Sigmoid colon (tissue), 7 donors: Measurements from ENCODE around the gene DIP2C. TPM values are rescaled to one million over a fixed set of nuclear protein-coding genes. Genes with fewer than 3 reads are reported as not detected.

Experiments used
- DNase-seq: peaks from one replicate; pipeline ENCODE4 v3.0.0-alpha.2; 2019
- H3K27ac ChIP-seq, 4 donors: fragments of 200-600 bp; sonication (generic); one replicate each; pipeline ENCODE4 v1.5.1; 2016 to 2019; ENCODE audit warnings: mild to moderate bottlenecking in 1 of 4
- H3K27me3 ChIP-seq, 3 donors: fragments of 200-600 bp; sonication (generic); one replicate each; pipeline ENCODE4 v1.5.1; 2019; ENCODE audit warnings: mild to moderate bottlenecking in 1 of 3
- H3K36me3 ChIP-seq, 4 donors: fragments of 200-600 bp; sonication (generic); one replicate each; pipeline ENCODE4 v1.5.1; 2016 to 2019
- H3K4me1 ChIP-seq, 4 donors: fragments of 200-600 bp; sonication (generic); one replicate each; pipeline ENCODE4 v1.5.1; 2017 to 2019
- H3K4me3 ChIP-seq, 4 donors: fragments of 200-600 bp; sonication (generic); one replicate each; pipeline ENCODE4 v1.5.1; 2017 to 2019; ENCODE audit warnings: mild to moderate bottlenecking in 2 of 4, moderate library complexity in 1 of 4
- H3K9me3 ChIP-seq, 4 donors: fragments of 200-600 bp in 3 of 4; sonication (generic) in 3 of 4; one replicate each; pipeline versions ENCODE4 v1.5.1 to v1.6.1; 2013 to 2019
- CTCF ChIP-seq, 4 experiments: fragments of 450-650 bp in 3 of 4; fragments of 200-600 bp in 1 of 4; IDR thresholded peaks; one replicate each; pipeline ENCODE4 v1.5.1; 2016 to 2019; ENCODE audit warnings: antibody characterized with exemption in 4 of 4, mild to moderate bottlenecking in 3 of 4, moderate library complexity in 2 of 4
- EP300 ChIP-seq, 4 donors: sonication (generic); formaldehyde crosslinking; IDR thresholded peaks; one replicate each; pipeline ENCODE4 v1.6.1; 2017; ENCODE audit warnings: antibody characterized with exemption in 4 of 4
- POLR2A ChIP-seq, 2 donors: fragments of 450-650 bp; IDR thresholded peaks; one replicate each; pipeline ENCODE4 v1.6.1; 2016; ENCODE audit warnings: antibody characterized with exemption in 2 of 2, mild to moderate bottlenecking in 2 of 2, moderate library complexity in 2 of 2
- POLR2AphosphoS5 ChIP-seq, 4 donors: sonication (generic); formaldehyde crosslinking; IDR thresholded peaks; one replicate each; pipeline ENCODE4 v1.6.1; 2017; ENCODE audit warnings: antibody characterized with exemption in 4 of 4
- WGBS, 2 donors: extraction: QIAGEN DNeasy Blood & Tissue Kit; methylation state at CpG; one replicate each; pipeline ENCODE4 v1.1.7; 2013; 5-methylcytosine and 5-hydroxymethylcytosine counted together
- intact Hi-C: fragments of 100-400 bp; cut with DNase I; formaldehyde crosslinking; loops from one replicate; pipeline ENCODE4 v1.15.1; 2023
- polyA plus RNA-seq, 3 donors: library from polyadenylated mRNA; stranded (reverse); fragments of 200-250 nt; gene quantifications; one replicate each; pipeline ENCODE4 v1.2.3, GENCODE V29; 2013
- total RNA-seq, 4 donors: library from RNA; depleted of rRNA; stranded (reverse); fragments of >200 nt; gene quantifications; one replicate each; pipeline ENCODE4 v1.1.0, GENCODE V29; 2016
- donor health status: healthy with polysubstance abuse.
- donor health status: Bipolar disorder and iron deficiency.
- donor health status: healthy.

The DIP2C gene
- total and polyA plus RNA-seq, 7 donors: 1.8 to 67.9 (median 42.1) TPM

GRCh38 chr10:366186-366585 is 323.3 kb downstream of the DIP2C start:
- DNase-seq: no peak
- TF ChIP-seq CTCF (IDR thresholded peaks at IDR 0.05) (no peak), POLR2A (IDR thresholded peaks at IDR 0.05) (no peak), EP300 (IDR thresholded peaks at IDR 0.05) (no peak), POLR2AphosphoS5 (IDR thresholded peaks at IDR 0.05) (no peak)
- WGBS, 2 donors: 94% methylated on average over 12 of the region's 12 CpGs
- Histone ChIP-seq H3K4me1 (peaks cover 0 to 36% (median 23%) of the 10 kb centered on the region in 4 donors), H3K36me3 (peaks cover 38 to 79% (median 49%) of the 10 kb centered on the region in 4 donors), H3K9me3 (no peaks in the 10 kb centered on the region), H3K4me3 (no peak overlapping the region), H3K27ac (no peak overlapping the region), H3K27me3 (no peaks in the 10 kb centered on the region)
- intact Hi-C loops: no loop called here

- TF ChIP-seq POLR2A (IDR thresholded peaks at IDR 0.05) (no peak), POLR2AphosphoS5 (IDR thresholded peaks at IDR 0.05) (no peak), EP300 (IDR thresholded peaks at IDR 0.05) (no peak), CTCF (IDR thresholded peaks at IDR 0.05) (no peak)
- Histone ChIP-seq H3K4me3 (no peak overlapping the region), H3K4me1 (peaks cover 0 to 19% (median 9%) of the 10 kb centered on the region in 4 donors), H3K27me3 (no peaks in the 10 kb centered on the region), H3K27ac (no peak overlapping the region), H3K36me3 (peaks cover 43 to 97% (median 60%) of the 10 kb centered on the region in 4 donors), H3K9me3 (no peaks in the 10 kb centered on the region)
- intact Hi-C loops: no loop called here
- peak; percentile 57 for DNase-seq
- WGBS, 2 donors: 94 to 97% methylated on average over 24 of the region's 24 CpGs
Observed at GRCh38 chr10:364267-364775, 325.1 kb downstream of the DIP2C start.

- H3K36me3 ChIP-seq: peaks cover 31 to 92% (median 54%) of the 10 kb centered on the region in 4 donors
- no peak for TF ChIP-seq POLR2A (IDR thresholded peaks at IDR 0.05)
- TF ChIP-seq CTCF (IDR thresholded peaks at IDR 0.05): no peak
- no peak for TF ChIP-seq EP300 (IDR thresholded peaks at IDR 0.05)
- TF ChIP-seq POLR2AphosphoS5 (IDR thresholded peaks at IDR 0.05): no peak
- 96 to 97% methylated on average over 24 of the region's 24 CpGs for WGBS, 2 donors
- peak; percentile 54 for DNase-seq
- no peak overlapping the region for H3K4me3 ChIP-seq
- H3K27ac ChIP-seq: no peak overlapping the region
- intact Hi-C loops: no loop called here
- H3K4me1 ChIP-seq: peaks cover 0 to 7% (median 0%) of the 10 kb centered on the region in 4 donors
- H3K9me3 ChIP-seq: no peaks in the 10 kb centered on the region
- no peaks in the 10 kb centered on the region for H3K27me3 ChIP-seq
Observed at GRCh38 chr10:363152-363551, 326.3 kb downstream of the DIP2C start.

GRCh38 chr10:361203-362081 is 328.0 kb downstream of the DIP2C start:
- Histone ChIP-seq H3K27ac (peak overlapping the region in 1 of 4 donors; percentile 38), H3K36me3 (peaks cover 39 to 94% (median 62%) of the 10 kb centered on the region in 4 donors)

More at GRCh38 chr10:361203-362081, 328.0 kb downstream of the DIP2C start:
- H3K9me3 ChIP-seq: no peaks in the 10 kb centered on the region
- 81 to 91% methylated on average over 23 of the region's 23 CpGs for WGBS, 2 donors
- peak; percentile 57 for DNase-seq
- no peak for TF ChIP-seq EP300 (IDR thresholded peaks at IDR 0.05)
- TF ChIP-seq POLR2AphosphoS5 (IDR thresholded peaks at IDR 0.05): no peak
- TF ChIP-seq CTCF (IDR thresholded peaks at IDR 0.05): no peak
- no peak for TF ChIP-seq POLR2A (IDR thresholded peaks at IDR 0.05)
- H3K27me3 ChIP-seq: no peaks in the 10 kb centered on the region
- intact Hi-C loops: no loop called here
- H3K4me3 ChIP-seq: no peak overlapping the region
- H3K4me1 ChIP-seq: peaks cover 0 to 7% (median 0%) of the 10 kb centered on the region in 4 donors
